GM19240 (cell line): ENCODE data around the gene TMEM130.

ENCODE experiments used
- DNase-seq: peaks from one replicate; pipeline ENCODE4 v3.0.0; 2011; ENCODE audit warnings: low spot score; ENCODE audit not compliant: insufficient read length

Gene TMEM130

GRCh38 chr7:98869597-98870120 is at the start of gene TMEM130:
TMEM130 (minus strand) TSS chr7:98870014; CDS start chr7:98869861, 153 bp downstream.
- DNase-seq, result no peak

- DNase-seq, result no peak
Observed at GRCh38 chr7:98917331-98917730, 47.5 kb upstream of the TMEM130 start.

- no peak for DNase-seq
Observed at GRCh38 chr7:98913612-98914011, 43.8 kb upstream of the TMEM130 start.

GRCh38 chr7:98913026-98913425 is 43.2 kb upstream of the TMEM130 start:
- DNase-seq, result no peak

GRCh38 chr7:98911916-98912315 is 42.1 kb upstream of the TMEM130 start:
- DNase-seq, result no peak

- DNase-seq, result no peak
Observed at GRCh38 chr7:98910427-98910826, 40.6 kb upstream of the TMEM130 start.

- no peak for DNase-seq
Observed at GRCh38 chr7:98909487-98909886, 39.7 kb upstream of the TMEM130 start.

GRCh38 chr7:98908585-98908984 is 38.8 kb upstream of the TMEM130 start:
- DNase-seq, result no peak

- no peak for DNase-seq
Observed at GRCh38 chr7:98907570-98907969, 37.8 kb upstream of the TMEM130 start.

GRCh38 chr7:98903246-98903645 is 33.4 kb upstream of the TMEM130 start:
- DNase-seq, result no peak

GRCh38 chr7:98902523-98902922 is 32.7 kb upstream of the TMEM130 start:
- DNase-seq, result no peak

GRCh38 chr7:98900815-98901214 is 31.0 kb upstream of the TMEM130 start:
- no peak for DNase-seq

GRCh38 chr7:98899816-98900215 is 30.0 kb upstream of the TMEM130 start:
- no peak for DNase-seq

GRCh38 chr7:98892609-98893008 is 22.8 kb upstream of the TMEM130 start:
- DNase-seq, result no peak

GRCh38 chr7:98887038-98887437 is 17.2 kb upstream of the TMEM130 start:
- DNase-seq, result no peak

GRCh38 chr7:98884416-98884815 is 14.6 kb upstream of the TMEM130 start:
- no peak for DNase-seq

GRCh38 chr7:98881561-98882315 is 11.9 kb upstream of the TMEM130 start:
- no peak for DNase-seq

- DNase-seq, result no peak
Observed at GRCh38 chr7:98880485-98880884, 10.7 kb upstream of the TMEM130 start.

GRCh38 chr7:98879979-98880315 is 10.1 kb upstream of the TMEM130 start:
- DNase-seq, result no peak

GRCh38 chr7:98879198-98879978 is 9.6 kb upstream of the TMEM130 start:
- DNase-seq, result peak; percentile 57

- peak; percentile 77 for DNase-seq
Observed at GRCh38 chr7:98878365-98879197, 8.8 kb upstream of the TMEM130 start, which contains the start of gene TRRAP. TRRAP (plus strand) TSS chr7:98878532; CDS start chr7:98881151, 2,619 bp downstream.
